Ishikawa (cell line): ENCODE data around the gene CNTNAP2.

Experiments
- CEBPB ChIP-seq: IDR thresholded peaks from 2 replicates; pipeline ENCODE4 v1.6.1; 2012
- CREB1 ChIP-seq: IDR thresholded peaks from 2 replicates; pipeline ENCODE4 v1.6.1; 2012; ENCODE audit warnings: low read depth
- EGR1 ChIP-seq: IDR thresholded peaks from 2 replicates; pipeline ENCODE4 v1.6.1; 2012
- EP300 ChIP-seq: IDR thresholded peaks from 2 replicates; pipeline ENCODE4 v1.6.1; 2012; ENCODE audit warnings: borderline replicate concordance
- FOXM1 ChIP-seq: IDR thresholded peaks from 2 replicates; pipeline ENCODE4 v1.6.1; 2012; ENCODE audit warnings: low read depth, borderline replicate concordance
- NFIC ChIP-seq: IDR thresholded peaks from 2 replicates; pipeline ENCODE4 v1.6.1; 2012
- RAD21 ChIP-seq: IDR thresholded peaks from 2 replicates; pipeline ENCODE4 v1.6.1; 2012; ENCODE audit warnings: low read depth
- TAF1 ChIP-seq: IDR thresholded peaks from 2 replicates; pipeline ENCODE4 v1.6.1; 2012; ENCODE audit warnings: low read depth, mild to moderate bottlenecking
- TCF12 ChIP-seq: IDR thresholded peaks from 2 replicates; pipeline ENCODE4 v1.6.1; 2012; ENCODE audit warnings: low read depth
- TEAD4 ChIP-seq: IDR thresholded peaks from 2 replicates; pipeline ENCODE4 v1.6.1; 2012
- YY1 ChIP-seq: IDR thresholded peaks from 2 replicates; pipeline ENCODE4 v1.6.1; 2012; ENCODE audit warnings: low read depth
- ZBTB7A ChIP-seq: IDR thresholded peaks from 2 replicates; pipeline ENCODE4 v1.6.1; 2012; ENCODE audit warnings: low read depth
- TF ChIP-seq, protein P1 (sequence below): IDR thresholded peaks from 2 replicates; pipeline ENCODE4 v1.6.1; 2012
- TF ChIP-seq, protein P2 (sequence below): IDR thresholded peaks from 2 replicates; pipeline ENCODE4 v1.6.1; 2012
- TF ChIP-seq, protein P3 (sequence below): IDR thresholded peaks from 2 replicates; pipeline ENCODE4 v1.6.1; 2012; ENCODE audit warnings: low read depth, mild to moderate bottlenecking

Gene CNTNAP2

DNA sequence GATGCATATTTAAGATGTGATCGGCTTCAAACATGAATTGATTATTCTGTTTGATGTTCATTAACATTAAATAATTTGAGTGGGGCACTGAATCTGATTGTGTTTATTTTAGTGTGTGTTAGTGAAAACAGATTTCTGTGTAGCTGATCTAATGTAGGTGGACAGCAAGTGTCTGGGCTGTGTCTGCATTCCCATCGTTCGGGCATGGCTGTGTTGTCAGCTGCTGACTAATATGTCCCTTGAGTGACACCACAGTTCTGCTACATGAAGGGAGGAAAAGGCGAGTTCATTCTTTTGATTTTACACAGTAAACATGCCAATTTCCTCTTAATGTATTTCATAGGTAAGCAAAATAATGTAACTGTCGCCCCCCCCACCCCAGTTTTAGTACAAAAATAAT, 203.0 kb downstream of the CNTNAP2 start:
- TF ChIP-seq TEAD4 (no peak), RAD21 (no peak), TAF1 (no peak), CREB1 (no peak), ZBTB7A (no peak), NFIC (no peak), EGR1 (no peak), YY1 (no peak), CEBPB (no peak), EP300 (no peak)
- TF ChIP-seq, protein P1, sequence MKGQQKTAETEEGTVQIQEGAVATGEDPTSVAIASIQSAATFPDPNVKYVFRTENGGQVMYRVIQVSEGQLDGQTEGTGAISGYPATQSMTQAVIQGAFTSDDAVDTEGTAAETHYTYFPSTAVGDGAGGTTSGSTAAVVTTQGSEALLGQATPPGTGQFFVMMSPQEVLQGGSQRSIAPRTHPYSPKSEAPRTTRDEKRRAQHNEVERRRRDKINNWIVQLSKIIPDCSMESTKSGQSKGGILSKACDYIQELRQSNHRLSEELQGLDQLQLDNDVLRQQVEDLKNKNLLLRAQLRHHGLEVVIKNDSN = no peak
- TF ChIP-seq, protein P2, sequence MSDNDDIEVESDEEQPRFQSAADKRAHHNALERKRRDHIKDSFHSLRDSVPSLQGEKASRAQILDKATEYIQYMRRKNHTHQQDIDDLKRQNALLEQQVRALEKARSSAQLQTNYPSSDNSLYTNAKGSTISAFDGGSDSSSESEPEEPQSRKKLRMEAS = no peak

DNA sequence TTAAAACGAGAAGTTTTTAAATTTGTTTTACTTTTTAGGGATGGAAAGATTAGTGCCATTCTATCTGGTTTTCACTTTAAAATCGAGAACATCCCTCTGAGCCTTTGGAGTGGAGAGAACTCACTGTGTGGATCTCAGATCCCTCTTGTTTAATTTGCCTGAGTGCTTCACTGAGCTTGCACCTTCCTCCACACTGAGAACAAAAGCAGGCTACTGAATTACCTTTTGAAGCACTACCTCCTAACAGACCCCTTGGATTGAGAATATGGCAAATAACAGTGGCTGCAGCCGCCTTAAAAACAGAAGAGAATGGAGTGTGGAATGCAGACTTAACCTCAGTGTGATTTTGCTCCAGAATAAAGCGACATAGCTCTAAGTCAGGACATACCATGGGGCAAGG, 204.7 kb downstream of the CNTNAP2 start:
- TF ChIP-seq RAD21 (no peak), EP300 (no peak), CREB1 (no peak), NFIC (no peak), FOXM1 (no peak)
- TF ChIP-seq, protein P1 = no peak

DNA sequence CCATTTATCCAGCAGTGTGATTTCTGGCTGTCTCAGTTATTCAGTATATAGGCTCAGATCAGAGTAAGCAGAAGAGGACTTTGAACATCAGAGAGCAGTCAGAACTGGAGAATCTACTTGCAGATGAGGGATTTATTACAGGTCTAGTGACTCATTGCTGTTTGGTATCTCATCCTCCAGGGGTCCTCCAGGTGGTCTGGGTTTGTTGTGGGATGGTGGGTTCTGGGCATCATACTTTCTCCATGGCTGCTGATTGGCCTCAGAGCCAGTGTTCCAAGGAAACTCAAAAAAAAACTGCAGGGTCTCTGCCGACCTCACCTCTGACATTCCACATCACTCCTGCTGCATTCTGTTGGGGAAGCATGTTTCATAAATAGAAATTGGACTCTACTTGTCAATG, 214.8 kb downstream of the CNTNAP2 start:
- no peak for TF ChIP-seq TAF1
- TF ChIP-seq RAD21 = no peak
- TF ChIP-seq, protein P3, sequence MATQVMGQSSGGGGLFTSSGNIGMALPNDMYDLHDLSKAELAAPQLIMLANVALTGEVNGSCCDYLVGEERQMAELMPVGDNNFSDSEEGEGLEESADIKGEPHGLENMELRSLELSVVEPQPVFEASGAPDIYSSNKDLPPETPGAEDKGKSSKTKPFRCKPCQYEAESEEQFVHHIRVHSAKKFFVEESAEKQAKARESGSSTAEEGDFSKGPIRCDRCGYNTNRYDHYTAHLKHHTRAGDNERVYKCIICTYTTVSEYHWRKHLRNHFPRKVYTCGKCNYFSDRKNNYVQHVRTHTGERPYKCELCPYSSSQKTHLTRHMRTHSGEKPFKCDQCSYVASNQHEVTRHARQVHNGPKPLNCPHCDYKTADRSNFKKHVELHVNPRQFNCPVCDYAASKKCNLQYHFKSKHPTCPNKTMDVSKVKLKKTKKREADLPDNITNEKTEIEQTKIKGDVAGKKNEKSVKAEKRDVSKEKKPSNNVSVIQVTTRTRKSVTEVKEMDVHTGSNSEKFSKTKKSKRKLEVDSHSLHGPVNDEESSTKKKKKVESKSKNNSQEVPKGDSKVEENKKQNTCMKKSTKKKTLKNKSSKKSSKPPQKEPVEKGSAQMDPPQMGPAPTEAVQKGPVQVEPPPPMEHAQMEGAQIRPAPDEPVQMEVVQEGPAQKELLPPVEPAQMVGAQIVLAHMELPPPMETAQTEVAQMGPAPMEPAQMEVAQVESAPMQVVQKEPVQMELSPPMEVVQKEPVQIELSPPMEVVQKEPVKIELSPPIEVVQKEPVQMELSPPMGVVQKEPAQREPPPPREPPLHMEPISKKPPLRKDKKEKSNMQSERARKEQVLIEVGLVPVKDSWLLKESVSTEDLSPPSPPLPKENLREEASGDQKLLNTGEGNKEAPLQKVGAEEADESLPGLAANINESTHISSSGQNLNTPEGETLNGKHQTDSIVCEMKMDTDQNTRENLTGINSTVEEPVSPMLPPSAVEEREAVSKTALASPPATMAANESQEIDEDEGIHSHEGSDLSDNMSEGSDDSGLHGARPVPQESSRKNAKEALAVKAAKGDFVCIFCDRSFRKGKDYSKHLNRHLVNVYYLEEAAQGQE = no peak
- no peak for TF ChIP-seq YY1
- TF ChIP-seq EP300 = no peak
- TF ChIP-seq TEAD4 = no peak
- TF ChIP-seq EGR1 = no peak
- no peak for TF ChIP-seq TCF12

DNA sequence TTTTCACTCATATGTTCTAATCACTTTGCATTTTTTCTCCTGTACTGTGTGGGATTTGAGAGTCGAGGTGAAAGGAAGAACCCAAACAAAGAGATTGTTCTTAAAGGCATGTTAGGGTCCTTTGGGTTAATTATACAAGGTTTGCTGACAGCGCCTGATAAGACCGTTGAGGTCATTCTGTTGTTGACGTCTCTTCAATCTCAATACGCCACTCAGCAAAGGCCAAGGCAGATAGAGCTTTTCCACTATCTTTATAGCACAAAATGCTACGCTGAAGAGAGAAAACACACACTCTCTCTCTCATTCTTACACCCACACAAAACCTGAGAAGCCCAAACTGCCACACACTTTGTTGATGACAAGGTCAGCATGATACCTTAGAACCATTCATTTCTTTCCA, 228.7 kb downstream of the CNTNAP2 start:
- TF ChIP-seq EGR1 (no peak), TAF1 (no peak), NFIC (no peak)

DNA sequence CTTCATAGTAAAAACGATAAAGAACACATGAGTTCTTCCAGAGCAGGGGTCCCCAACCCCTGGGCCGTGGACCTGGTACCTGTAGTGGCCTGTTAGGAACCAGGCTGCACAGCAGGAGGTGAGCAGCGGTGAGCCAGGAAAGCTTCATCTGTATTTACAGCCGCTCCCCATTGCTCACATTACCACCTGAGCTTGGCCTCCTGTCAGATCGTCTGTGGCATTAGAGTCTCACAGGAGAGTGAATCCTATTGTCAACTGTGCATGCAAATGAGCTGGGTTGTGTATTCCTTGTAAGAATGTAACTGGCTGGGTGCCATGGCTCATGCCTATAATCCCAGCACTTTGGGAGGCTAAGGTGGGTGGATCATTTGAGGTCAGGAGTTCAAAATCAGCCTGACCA, 229.5 kb downstream of the CNTNAP2 start:
- TF ChIP-seq RAD21 = no peak
- no peak for TF ChIP-seq ZBTB7A
- TF ChIP-seq TAF1 = no peak
- no peak for TF ChIP-seq TCF12
- TF ChIP-seq EGR1 = no peak
- no peak for TF ChIP-seq FOXM1
- TF ChIP-seq, protein P1 = no peak
- TF ChIP-seq CREB1 = no peak
- no peak for TF ChIP-seq TEAD4
- TF ChIP-seq CEBPB = no peak
- TF ChIP-seq YY1 = no peak
- no peak for TF ChIP-seq NFIC
- TF ChIP-seq, protein P3 = no peak
- TF ChIP-seq EP300 = no peak
- TF ChIP-seq, protein P2 = no peak

DNA sequence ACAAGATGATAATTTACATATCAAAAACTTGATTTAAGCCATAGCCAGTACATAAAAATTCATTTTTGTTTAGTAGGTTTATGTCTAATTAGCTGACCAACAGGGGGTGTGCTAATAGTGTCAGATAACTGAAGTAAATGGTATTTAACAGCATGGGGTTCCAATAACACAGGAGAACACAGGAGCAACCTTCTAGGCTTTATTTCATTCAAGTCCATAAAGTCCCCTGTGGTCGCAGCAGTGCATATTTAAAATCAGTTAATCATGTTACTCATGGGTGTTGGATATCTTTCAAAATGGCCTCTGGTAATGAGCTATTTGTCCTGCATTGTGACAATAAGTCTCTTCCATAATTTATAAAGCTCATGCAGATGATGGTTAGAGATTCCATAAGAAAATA, 238.6 kb downstream of the CNTNAP2 start:
- no peak for TF ChIP-seq CREB1
- TF ChIP-seq EGR1 = no peak
- TF ChIP-seq TEAD4 = no peak
- TF ChIP-seq FOXM1 = no peak
- TF ChIP-seq ZBTB7A = no peak
- TF ChIP-seq TCF12 = no peak
- no peak for TF ChIP-seq EP300
- no peak for TF ChIP-seq CEBPB
- TF ChIP-seq RAD21 = no peak
- TF ChIP-seq, protein P1 = no peak
- no peak for TF ChIP-seq TAF1
- TF ChIP-seq, protein P3 = no peak
- no peak for TF ChIP-seq YY1
- no peak for TF ChIP-seq NFIC
- TF ChIP-seq, protein P2 = no peak
